Right hindlimb (tissue), 1 donor: ENCODE measurements around the gene TRIO.

Source experiments
- DNase-seq: peaks from one replicate; pipeline ENCODE4 v3.0.0-alpha.2; 2018

The TRIO gene

GRCh38 chr5:14211818-14212803, 69.0 kb downstream of the TRIO start:
- DNase-seq, result no peak

GRCh38 chr5:14212838-14213237, 69.7 kb downstream of the TRIO start:
- DNase-seq, result no peak

GRCh38 chr5:14213253-14213652, 70.1 kb downstream of the TRIO start:
- DNase-seq, result no peak

- DNase-seq, result no peak
Measured at GRCh38 chr5:14213813-14214585, 70.9 kb downstream of the TRIO start.

GRCh38 chr5:14215901-14216300, 72.8 kb downstream of the TRIO start:
- no peak for DNase-seq

GRCh38 chr5:14216372-14216771, 73.2 kb downstream of the TRIO start:
- no peak for DNase-seq

GRCh38 chr5:14216902-14217301, 73.8 kb downstream of the TRIO start:
- no peak for DNase-seq

- no peak for DNase-seq
Measured at GRCh38 chr5:14217587-14217986, 74.4 kb downstream of the TRIO start.

GRCh38 chr5:14218011-14218410, 74.9 kb downstream of the TRIO start:
- DNase-seq, result no peak

GRCh38 chr5:14218480-14218879, 75.3 kb downstream of the TRIO start:
- DNase-seq, result no peak

GRCh38 chr5:14218897-14219573, 75.9 kb downstream of the TRIO start:
- DNase-seq, result no peak

GRCh38 chr5:14219800-14220512, 76.8 kb downstream of the TRIO start:
- DNase-seq, result no peak

- DNase-seq, result no peak
Measured at GRCh38 chr5:14220642-14221041, 77.5 kb downstream of the TRIO start.

GRCh38 chr5:14221732-14222131, 78.6 kb downstream of the TRIO start:
- no peak for DNase-seq

GRCh38 chr5:14222206-14222605, 79.1 kb downstream of the TRIO start:
- no peak for DNase-seq

GRCh38 chr5:14223372-14223771, 80.2 kb downstream of the TRIO start:
- DNase-seq, result no peak

- DNase-seq, result no peak
Measured at GRCh38 chr5:14225173-14225834, 82.2 kb downstream of the TRIO start.

- DNase-seq, result no peak
Measured at GRCh38 chr5:14226149-14226548, 83.0 kb downstream of the TRIO start.

GRCh38 chr5:14226554-14226953, 83.4 kb downstream of the TRIO start:
- DNase-seq, result no peak

- no peak for DNase-seq
Measured at GRCh38 chr5:14226992-14227391, 83.8 kb downstream of the TRIO start.

GRCh38 chr5:14227513-14227912, 84.4 kb downstream of the TRIO start:
- no peak for DNase-seq

- DNase-seq, result no peak
Measured at GRCh38 chr5:14228219-14228618, 85.1 kb downstream of the TRIO start.
